Endometrial microvascular endothelial cells (primary cell): ENCODE data around the gene SPDYE3. TPM values are rescaled to one million over a fixed set of nuclear protein-coding genes. Genes with fewer than 3 reads are reported as not detected.

Experiments used
- in situ Hi-C: cut with HindIII; loops from 2 replicates; pipeline ENCODE4 v1.10.0; 2017; ENCODE audit warnings: low sequenced_read_pairs, low pct_unique_long_range_greater_than_20kb; ENCODE audit errors: inconsistent ontology term
- total RNA-seq: library from RNA; depleted of rRNA; stranded (reverse); fragments of >200 nt; gene quantifications from one replicate; pipeline ENCODE4 v1.2.3, GENCODE V29; 2015; ENCODE audit errors: inconsistent ontology term

SPDYE3 gene
- total RNA-seq, 1 donor from 2014 or later = not detected

DNA sequence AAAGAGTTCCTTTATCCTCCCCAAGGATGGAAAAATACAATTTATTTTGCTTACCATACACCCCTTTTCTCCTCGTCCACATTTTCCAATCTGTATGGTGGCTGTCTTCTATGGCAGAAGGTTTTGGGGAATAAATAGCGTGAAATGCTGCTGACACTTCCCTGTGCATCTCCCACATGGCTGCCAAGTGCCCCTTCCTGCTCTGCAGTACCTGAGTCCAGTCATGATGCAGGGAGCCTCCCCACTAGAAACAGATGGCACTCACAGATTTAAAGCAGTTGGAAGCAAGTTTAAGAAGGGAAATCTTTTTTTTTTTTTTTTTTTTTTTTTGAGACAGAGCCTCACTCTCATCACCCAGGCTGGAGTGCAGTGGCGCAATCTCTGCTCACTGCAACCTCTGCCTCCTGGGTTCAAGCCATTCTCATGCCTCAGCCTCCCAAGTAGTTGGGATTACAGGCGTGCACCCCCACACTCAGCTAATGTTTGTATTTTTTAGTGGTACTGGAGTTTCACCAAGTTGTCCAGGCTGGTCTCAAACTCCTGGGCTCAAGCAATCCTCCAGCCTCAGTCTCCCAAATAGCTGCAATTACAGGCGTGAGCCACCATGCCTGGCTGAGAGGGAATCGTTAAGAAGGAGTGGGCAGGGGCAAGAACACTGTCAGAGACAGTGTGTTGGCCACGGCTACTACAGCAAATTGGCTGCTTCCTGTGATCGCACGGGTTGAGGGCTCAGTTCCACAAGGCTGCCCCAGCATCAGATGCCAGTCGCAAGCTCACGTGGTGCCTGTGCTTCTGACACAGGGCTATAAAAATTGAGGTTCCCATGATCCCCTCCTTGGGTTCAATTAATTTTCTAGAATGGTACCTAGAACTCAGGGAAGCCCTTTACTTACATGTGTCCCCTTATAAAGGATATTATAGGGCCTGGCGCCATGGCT, 60.4 kb downstream of the SPDYE3 start:
- in situ Hi-C loops = no loop called here

DNA sequence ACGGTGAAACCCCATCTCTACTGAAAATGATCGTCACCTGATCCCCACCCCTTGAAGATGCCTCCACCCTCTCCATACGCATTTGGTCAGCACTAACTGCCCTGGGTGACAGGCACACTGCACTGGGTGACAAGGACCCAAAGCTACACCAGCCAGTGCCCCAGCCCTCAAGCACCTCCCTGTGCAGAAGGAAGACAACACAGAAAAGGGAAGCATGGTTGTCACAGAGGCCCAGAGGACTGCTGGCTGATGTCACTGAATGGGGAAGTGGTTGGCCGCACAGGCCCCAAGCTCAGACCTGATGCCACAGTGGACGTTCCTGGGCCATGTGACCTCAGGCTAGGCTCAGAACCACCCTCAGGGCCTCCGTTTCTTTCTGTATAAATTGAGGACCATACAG, 61.6 kb downstream of the SPDYE3 start:
- in situ Hi-C loops = no loop called here

DNA sequence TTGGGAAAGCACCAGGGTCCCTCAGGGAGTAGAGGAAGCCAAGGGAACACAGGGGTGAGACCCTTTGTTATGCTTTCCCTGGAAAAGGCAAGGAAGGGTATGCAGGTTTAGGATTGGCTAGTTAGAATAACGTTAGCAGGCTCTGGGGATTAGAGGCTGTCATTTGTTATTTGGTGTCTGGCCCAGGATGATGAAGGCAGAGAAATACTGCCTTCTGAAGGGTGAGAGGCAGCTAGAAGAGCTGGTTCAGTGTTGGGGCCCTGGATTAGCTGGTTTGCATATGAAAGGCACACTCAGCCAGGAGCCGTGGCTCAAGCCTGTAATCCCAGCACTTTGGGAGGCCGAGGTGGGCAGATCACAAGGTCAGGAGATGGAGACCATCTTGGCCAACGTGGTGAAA, 62.8 kb downstream of the SPDYE3 start:
- in situ Hi-C loops = no loop called here

DNA sequence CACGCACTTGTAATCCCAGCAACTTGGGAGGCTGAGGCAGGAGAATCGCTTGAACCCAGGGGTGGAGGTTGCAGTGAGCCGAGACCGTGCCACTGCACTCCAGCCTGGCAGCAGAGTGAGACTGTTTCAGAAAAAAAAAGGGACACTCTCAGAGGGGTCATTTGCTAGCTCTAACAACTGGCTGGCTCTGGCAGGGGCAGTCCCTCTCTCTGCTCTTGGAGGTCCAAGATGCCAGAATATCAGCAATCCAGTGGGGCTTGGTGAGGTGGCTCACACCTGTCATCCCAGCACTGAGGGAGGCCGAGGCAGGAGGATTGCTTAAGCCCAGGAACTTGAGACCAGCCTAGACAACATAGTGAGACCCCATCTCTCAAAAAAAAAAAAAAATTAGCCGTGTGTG, 63.2 kb downstream of the SPDYE3 start:
- in situ Hi-C loops = no loop called here

- in situ Hi-C loops = no loop called here
Observed at GRCh38 chr7:100371561-100372171, 64.2 kb downstream of the SPDYE3 start.

Other genes starting within 250 kb of the SPDYE3 start
- gene ZNF3, start 226.0 kb upstream of the SPDYE3 start, total RNA-seq = 14.9 TPM
- gene COPS6, start 218.7 kb upstream of the SPDYE3 start, total RNA-seq = 158 TPM
- 168 TPM for gene MCM7, start 206.3 kb upstream of the SPDYE3 start, total RNA-seq
- gene AP4M1, start 206.1 kb upstream of the SPDYE3 start, total RNA-seq = 54.1 TPM
- 101 TPM for gene TAF6, start 188.3 kb upstream of the SPDYE3 start, total RNA-seq
- 28.3 TPM for gene CNPY4, start 188.1 kb upstream of the SPDYE3 start, total RNA-seq
- gene MBLAC1, start 180.7 kb upstream of the SPDYE3 start, total RNA-seq = 5.1 TPM
- gene LAMTOR4, start 158.8 kb upstream of the SPDYE3 start, total RNA-seq = 170 TPM
- gene TRAPPC14, start 149.0 kb upstream of the SPDYE3 start, total RNA-seq = 8.5 TPM
- 4.2 TPM for gene GAL3ST4, start 139.1 kb upstream of the SPDYE3 start, total RNA-seq
- 0.09 TPM for gene GPC2, start 130.3 kb upstream of the SPDYE3 start, total RNA-seq
- not detected for gene STAG3, start 129.8 kb upstream of the SPDYE3 start, total RNA-seq
- gene PVRIG, start 87.8 kb upstream of the SPDYE3 start, total RNA-seq = not detected
- gene PILRB, start 50.4 kb downstream of the SPDYE3 start, total RNA-seq = 20.9 TPM
- not detected for gene PILRA, start 65.8 kb downstream of the SPDYE3 start, total RNA-seq
- gene ZCWPW1, start 121.0 kb downstream of the SPDYE3 start, total RNA-seq = 0.09 TPM
- 45.5 TPM for gene MEPCE, start 122.1 kb downstream of the SPDYE3 start, total RNA-seq
- 34.7 TPM for gene PPP1R35, start 128.8 kb downstream of the SPDYE3 start, total RNA-seq
- 8.5 TPM for gene SPACDR, start 156.6 kb downstream of the SPDYE3 start, total RNA-seq
- 60.7 TPM for gene TSC22D4, start 171.5 kb downstream of the SPDYE3 start, total RNA-seq
- 2.0 TPM for gene NYAP1, start 176.2 kb downstream of the SPDYE3 start, total RNA-seq
- gene AGFG2, start 231.5 kb downstream of the SPDYE3 start, total RNA-seq = 57.6 TPM